ENCODE results near the gene KCTD16.

KCTD16 gene

GRCh38 chr5:144206141-144206540 lies 35.5 kb downstream of the KCTD16 start:
- DNase-seq (ENCODE audit: low spot score), result no peak
- TF ChIP-seq CTCF (IDR thresholded peaks at IDR 0.05; ENCODE audit: extremely low read depth, missing control alignments), result no peak

DNA sequence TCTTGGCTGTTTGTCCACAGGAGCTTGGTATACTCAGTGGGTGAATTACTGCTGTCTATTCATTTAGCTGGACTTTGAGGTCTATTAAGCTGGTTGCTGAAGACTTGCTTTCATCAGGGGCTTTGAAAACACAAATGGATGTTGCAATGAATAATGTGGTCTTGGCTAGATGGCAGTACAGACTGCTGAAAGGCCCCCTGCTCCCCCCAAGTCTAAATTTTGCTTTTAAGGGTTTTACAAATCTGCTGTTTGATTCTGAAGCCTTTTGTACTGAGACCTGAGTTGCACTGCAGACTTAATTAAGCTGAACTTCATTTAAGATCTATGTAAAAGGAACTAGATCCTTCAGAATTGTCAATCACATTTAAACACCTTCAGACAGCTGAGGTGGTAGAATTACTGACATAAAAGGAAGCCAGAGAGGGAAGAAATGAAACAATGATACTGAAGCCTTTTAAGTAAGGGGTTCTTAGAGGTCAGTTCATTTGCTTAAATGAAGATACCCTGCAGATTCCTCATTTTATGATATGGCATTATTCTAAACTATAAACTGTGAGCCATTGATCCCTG lies 37.3 kb downstream of the KCTD16 start:
- no peak for TF ChIP-seq CTCF (IDR thresholded peaks at IDR 0.05; ENCODE audit: extremely low read depth, missing control alignments)

GRCh38 chr5:144209361-144209760 lies 38.7 kb downstream of the KCTD16 start:
- DNase-seq (ENCODE audit: low spot score), result no peak

More for the DNA sequence above, 37.3 kb downstream of the KCTD16 start:
- no peak for DNase-seq (ENCODE audit: low spot score)

DNA sequence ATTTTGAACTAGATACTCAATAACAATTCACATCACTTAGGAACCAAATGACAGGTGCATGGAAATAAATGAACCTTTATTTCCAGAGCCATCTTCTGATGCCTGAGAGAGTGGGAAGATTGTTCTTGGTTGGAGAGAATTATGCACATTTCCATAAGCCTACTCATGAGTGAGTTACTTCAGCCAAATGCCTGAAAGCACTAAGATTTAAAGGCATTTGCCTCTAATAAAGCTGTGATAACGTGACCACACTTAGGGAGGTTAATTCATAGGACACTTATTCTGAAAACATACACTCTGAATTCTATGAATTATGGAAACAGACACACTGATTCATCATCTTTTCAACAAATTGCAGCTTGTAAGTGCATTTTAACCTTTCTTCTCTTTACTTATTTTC lies 40.0 kb downstream of the KCTD16 start:
- DNase-seq (ENCODE audit: low spot score), result no peak
- TF ChIP-seq CTCF (IDR thresholded peaks at IDR 0.05; ENCODE audit: extremely low read depth, missing control alignments), result no peak

More at GRCh38 chr5:144209361-144209760, 38.7 kb downstream of the KCTD16 start:
- no peak for TF ChIP-seq CTCF (IDR thresholded peaks at IDR 0.05; ENCODE audit: extremely low read depth, missing control alignments)

DNA sequence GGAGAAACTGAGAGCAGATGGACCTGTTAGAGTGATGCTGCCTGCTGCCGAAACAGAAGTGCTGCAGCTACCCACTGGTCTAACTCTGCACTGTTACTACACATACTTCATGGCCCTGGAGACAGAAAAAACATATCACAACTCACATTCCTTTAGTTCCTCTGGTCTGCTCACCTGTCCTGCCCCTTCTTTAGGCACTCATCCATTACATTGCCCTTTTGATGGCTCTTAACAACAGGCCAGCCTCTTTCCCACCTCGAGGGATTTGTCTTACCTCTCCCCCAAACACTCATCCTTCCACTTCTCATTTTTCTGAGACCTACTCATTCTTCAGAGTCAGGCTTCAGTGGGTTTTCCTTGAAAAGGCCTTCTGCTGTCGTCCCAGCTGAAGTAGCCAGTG lies 49.2 kb downstream of the KCTD16 start:
- no peak for TF ChIP-seq CTCF (IDR thresholded peaks at IDR 0.05; ENCODE audit: extremely low read depth, missing control alignments)
- DNase-seq (ENCODE audit: low spot score), result no peak

GRCh38 chr5:144227363-144227999 lies 56.8 kb downstream of the KCTD16 start:
- no peak for DNase-seq (ENCODE audit: low spot score)
- no peak for TF ChIP-seq CTCF (IDR thresholded peaks at IDR 0.05; ENCODE audit: extremely low read depth, missing control alignments)

GRCh38 chr5:144230806-144231205 lies 60.1 kb downstream of the KCTD16 start:
- DNase-seq (ENCODE audit: low spot score), result no peak
- TF ChIP-seq CTCF (IDR thresholded peaks at IDR 0.05; ENCODE audit: extremely low read depth, missing control alignments), result no peak
